ENCODE data around the gene CEP170B.
"Not testable (repeated sequence)": the region's sequence is repeated elsewhere in the genome, so short reads cannot be mapped to it uniquely, and the experiment has no call there.

The CEP170B gene

GRCh38 chr14:104933746-104934733 is 69.0 kb downstream of the CEP170B start:
- DNase-seq = no peak

GRCh38 chr14:104935026-104935650 is 70.1 kb downstream of the CEP170B start:
- DNase-seq = no peak

- DNase-seq = no peak
These were observed 70.9 kb downstream of the CEP170B start for GRCh38 chr14:104935955-104936354.

- no peak for DNase-seq
These were observed 71.5 kb downstream of the CEP170B start for GRCh38 chr14:104936361-104937155.

GRCh38 chr14:104937161-104937560 is 72.1 kb downstream of the CEP170B start:
- no peak for DNase-seq

- no peak for DNase-seq
These were observed 72.8 kb downstream of the CEP170B start for GRCh38 chr14:104937694-104938365.

- DNase-seq = no peak
These were observed 73.4 kb downstream of the CEP170B start for GRCh38 chr14:104938436-104938835.

- DNase-seq = no peak
These were observed 73.9 kb downstream of the CEP170B start for GRCh38 chr14:104938960-104939359.

GRCh38 chr14:104939666-104940410 is 74.8 kb downstream of the CEP170B start:
- no peak for DNase-seq

GRCh38 chr14:104940526-104941150 is 75.6 kb downstream of the CEP170B start:
- DNase-seq = no peak

- DNase-seq = no peak
These were observed 76.7 kb downstream of the CEP170B start for GRCh38 chr14:104941508-104942365.

- no peak for DNase-seq
These were observed 77.5 kb downstream of the CEP170B start for GRCh38 chr14:104942586-104942985.

- not testable (repeated sequence) for DNase-seq
These were observed 78.3 kb downstream of the CEP170B start for GRCh38 chr14:104943216-104944015.

- DNase-seq = not testable (repeated sequence)
These were observed 78.9 kb downstream of the CEP170B start for GRCh38 chr14:104944016-104944308.

GRCh38 chr14:104944436-104945205 is 79.6 kb downstream of the CEP170B start:
- not testable (repeated sequence) for DNase-seq

- DNase-seq = not testable (repeated sequence)
These were observed 80.2 kb downstream of the CEP170B start for GRCh38 chr14:104945266-104945665.

All from bone marrow (tissue), 2 donors.